Mesodermal cell (in vitro differentiated cells): ENCODE data around the gene SFRP4. TPM values are rescaled to one million over a fixed set of nuclear protein-coding genes. Genes with fewer than 3 reads are reported as not detected.
"Not testable (repeated sequence)": the region's sequence is repeated elsewhere in the genome, so short reads cannot be mapped to it uniquely, and the experiment has no call there.

Source experiments
- H3K27ac ChIP-seq: 2 replicates; pipeline ENCODE4 v1.7.0; 2013; ENCODE audit warnings: mild to moderate bottlenecking, low read depth, low read length, moderate library complexity; ENCODE audit not compliant: severe bottlenecking
- H3K36me3 ChIP-seq: 2 replicates; pipeline ENCODE4 v1.7.1; 2013; ENCODE audit warnings: mild to moderate bottlenecking, low read length, moderate library complexity; ENCODE audit not compliant: control insufficient read depth, insufficient read depth
- H3K4me1 ChIP-seq: one replicate; pipeline ENCODE4 v1.7.1; 2013; ENCODE audit warnings: mild to moderate bottlenecking, low read length; ENCODE audit not compliant: insufficient read depth, control insufficient read depth, poor library complexity, severe bottlenecking
- H3K4me3 ChIP-seq: 2 replicates; pipeline ENCODE4 v1.7.0; 2013; ENCODE audit warnings: low read length, control low read depth, mild to moderate bottlenecking; ENCODE audit not compliant: insufficient read depth, poor library complexity, severe bottlenecking; ENCODE audit errors: extremely low read depth
- H3K9me3 ChIP-seq: 2 replicates; pipeline ENCODE4 v1.7.1; 2013; ENCODE audit warnings: mild to moderate bottlenecking, low read length, moderate library complexity; ENCODE audit not compliant: control insufficient read depth
- WGBS, 2 experiments: methylation state at CpG; one replicate each; pipeline ENCODE4 v1.1.5; 2013; ENCODE audit warnings: missing lambda C conversion rate in 2 of 2; ENCODE audit not compliant: insufficient coverage in 2 of 2; 5-methylcytosine and 5-hydroxymethylcytosine counted together
- polyA plus RNA-seq, 2 experiments: library from polyadenylated mRNA; stranded (reverse); fragments of 50-300 nt; gene quantifications; one replicate each; pipeline ENCODE4 v1.2.3, GENCODE V29; 2013

Gene SFRP4
- polyA plus RNA-seq (2013, experiment 1 of 2): 1.5 TPM
- 0.71 TPM for polyA plus RNA-seq (2013, experiment 2 of 2)

- H3K36me3 ChIP-seq: no peaks in the 10 kb centered on the region
- no peaks in the 10 kb centered on the region for H3K9me3 ChIP-seq
- WGBS, 2 experiments: 1% methylated on average over 36 to 42 of the region's 46 CpGs
- no peaks in the 10 kb centered on the region for H3K4me1 ChIP-seq
- peak within 1 kb of the TSS; percentile 46 for H3K4me3 ChIP-seq
- H3K27ac ChIP-seq: peak within 1 kb of the TSS; percentile 30
Measured at GRCh38 chr7:37916673-37917660, at the start of gene SFRP4. SFRP4 (minus strand) TSS chr7:37916817; CDS start chr7:37916537, 280 bp downstream.

DNA sequence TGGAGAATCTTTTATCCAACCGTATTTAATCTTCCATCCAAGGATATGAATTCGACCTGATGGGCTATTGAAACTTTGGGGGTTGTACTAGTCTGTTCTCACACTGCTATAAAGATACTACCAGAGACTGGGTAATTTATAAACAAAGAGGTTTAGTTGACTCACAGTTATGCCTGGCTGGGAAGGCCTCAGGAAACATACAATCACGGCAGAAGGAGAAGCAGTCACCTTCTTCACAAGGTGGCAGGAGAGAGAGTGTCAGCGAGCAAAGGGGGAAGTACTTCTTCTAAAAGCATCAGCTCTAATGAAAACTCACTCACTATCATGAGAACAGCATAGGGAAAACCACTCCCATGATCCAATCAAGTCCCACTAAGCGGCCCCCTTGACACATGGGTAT lies 47.6 kb upstream of the SFRP4 start:
- no peaks in the 10 kb centered on the region for H3K4me1 ChIP-seq
- WGBS, 2 experiments: no CpG with 5 or more reads among the region's 5 CpGs
- H3K36me3 ChIP-seq: no peaks in the 10 kb centered on the region
- no peak overlapping the region for H3K4me3 ChIP-seq
- no peaks in the 10 kb centered on the region for H3K9me3 ChIP-seq
- no peak overlapping the region for H3K27ac ChIP-seq

- 86 to 87% methylated on average over 5 of the region's 5 CpGs for WGBS, 2 experiments
- Histone ChIP-seq H3K4me3 (no peak overlapping the region), H3K4me1 (no peaks in the 10 kb centered on the region), H3K27ac (no peak overlapping the region), H3K36me3 (no peaks in the 10 kb centered on the region), H3K9me3 (no peaks in the 10 kb centered on the region)
Measured at GRCh38 chr7:37961251-37961650, 44.6 kb upstream of the SFRP4 start.

DNA sequence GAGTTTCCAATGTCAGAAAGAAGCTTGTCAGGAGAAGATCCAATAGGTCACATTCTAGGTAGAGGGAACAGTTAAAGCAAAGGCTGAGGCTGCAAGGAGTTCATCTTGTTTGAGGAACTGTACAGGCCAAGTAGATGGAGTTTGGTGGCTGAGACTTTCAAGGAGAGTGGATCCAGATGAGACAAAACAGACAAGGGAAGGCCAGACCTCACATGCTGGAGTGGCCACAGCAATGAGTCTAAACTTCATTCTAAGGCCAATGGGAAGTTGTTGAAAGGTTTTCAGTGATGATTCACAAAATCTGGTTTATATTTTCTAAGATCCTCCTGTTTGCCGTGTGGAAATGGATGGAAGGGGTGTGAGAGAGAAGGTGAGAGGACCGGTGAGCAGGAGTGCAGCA lies 43.9 kb upstream of the SFRP4 start:
- H3K36me3 ChIP-seq: no peaks in the 10 kb centered on the region
- no peak overlapping the region for H3K4me3 ChIP-seq
- H3K9me3 ChIP-seq: no peaks in the 10 kb centered on the region
- H3K4me1 ChIP-seq: no peaks in the 10 kb centered on the region
- H3K27ac ChIP-seq: no peak overlapping the region
- WGBS, 2 experiments: 91 to 100% methylated on average over 1 to 2 of the region's 2 CpGs

DNA sequence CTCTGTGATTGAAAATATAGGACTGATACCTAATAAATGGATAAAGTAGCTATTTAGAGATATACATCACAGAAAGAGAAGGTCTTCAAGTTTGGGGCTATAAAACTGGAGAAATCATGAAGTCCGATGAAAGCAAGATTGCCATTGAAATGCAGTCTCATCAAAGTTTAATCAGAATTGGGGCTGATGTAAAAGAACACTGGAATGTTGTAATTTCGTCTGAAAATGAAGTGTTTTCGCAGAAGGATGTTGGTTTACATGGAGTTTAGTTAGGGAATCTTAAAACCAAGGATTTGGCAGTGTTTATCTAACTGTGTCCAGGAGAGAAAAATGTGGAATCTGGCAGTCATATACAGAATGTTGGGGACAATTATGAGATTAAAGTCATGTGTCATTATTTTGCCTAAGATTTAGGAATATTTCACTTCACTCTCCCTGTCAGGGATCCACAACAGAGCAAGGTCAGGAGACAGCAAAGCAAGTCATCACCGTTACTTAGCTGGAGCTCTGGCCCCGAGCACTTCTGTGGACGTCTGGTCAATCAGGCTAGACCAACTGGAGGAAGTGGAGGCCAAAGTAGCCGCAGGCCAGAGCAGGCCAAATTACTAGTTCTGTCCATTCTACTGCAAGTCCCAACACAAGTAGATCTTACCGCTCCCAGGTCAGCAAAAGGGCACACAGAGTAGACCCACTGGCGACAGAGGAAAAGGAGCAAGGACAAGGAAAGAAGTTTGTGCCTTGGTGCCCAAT lies 40.8 kb upstream of the SFRP4 start:
- H3K36me3 ChIP-seq: no peaks in the 10 kb centered on the region
- no peak overlapping the region for H3K27ac ChIP-seq
- no peak overlapping the region for H3K4me3 ChIP-seq
- H3K4me1 ChIP-seq: no peaks in the 10 kb centered on the region
- H3K9me3 ChIP-seq: no peaks in the 10 kb centered on the region
- 90% methylated on average over 8 to 9 of the region's 9 CpGs for WGBS, 2 experiments

- Histone ChIP-seq H3K9me3 (no peaks in the 10 kb centered on the region), H3K27ac (no peak overlapping the region), H3K36me3 (no peaks in the 10 kb centered on the region), H3K4me1 (no peaks in the 10 kb centered on the region), H3K4me3 (no peak overlapping the region)
Measured at GRCh38 chr7:37956791-37957190, 40.2 kb upstream of the SFRP4 start.

- no CpG with 5 or more reads among the region's 1 CpG for WGBS, 2 experiments
- H3K9me3 ChIP-seq, H3K36me3 ChIP-seq, H3K4me3 ChIP-seq, H3K27ac ChIP-seq, H3K4me1 ChIP-seq: not testable (repeated sequence)
Measured at GRCh38 chr7:37954217-37954616, 37.6 kb upstream of the SFRP4 start.

DNA sequence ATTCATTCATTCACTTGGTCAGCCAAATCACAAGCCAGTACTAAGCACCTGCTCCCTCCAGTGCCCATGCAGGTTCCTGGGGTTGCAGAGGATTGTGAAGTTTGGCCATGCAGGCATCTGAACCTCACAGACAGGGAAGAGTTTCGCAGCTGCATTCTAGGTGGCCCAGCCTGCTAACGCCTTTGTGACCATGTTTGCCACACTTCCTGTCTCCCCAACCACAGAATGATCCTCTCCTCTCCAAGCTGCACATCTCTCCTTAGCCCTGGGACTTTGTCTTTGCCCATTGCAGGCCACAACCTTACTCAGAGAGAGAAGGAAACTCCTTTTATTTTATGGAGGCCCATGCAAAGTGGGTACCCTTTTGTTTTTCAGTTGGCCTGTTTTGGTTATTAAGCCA lies 35.6 kb upstream of the SFRP4 start:
- Histone ChIP-seq H3K9me3 (no peaks in the 10 kb centered on the region), H3K27ac (no peak overlapping the region), H3K36me3 (no peaks in the 10 kb centered on the region), H3K4me3 (no peak overlapping the region), H3K4me1 (no peaks in the 10 kb centered on the region)
- 82 to 88% methylated on average over 2 of the region's 2 CpGs for WGBS, 2 experiments

DNA sequence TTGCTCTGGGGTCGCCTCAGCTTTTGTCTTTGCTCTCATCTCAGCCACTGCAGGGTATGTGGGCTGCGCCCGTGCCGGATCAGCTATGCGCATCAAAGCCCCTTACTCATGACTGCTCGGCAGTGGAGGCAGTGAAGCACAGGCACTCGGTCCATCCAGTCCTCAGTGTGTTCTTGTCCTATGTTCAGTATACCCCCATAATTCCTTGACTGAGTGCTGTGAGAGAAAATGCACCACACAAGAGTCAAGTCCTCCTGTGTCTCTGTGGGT lies 31.3 kb upstream of the SFRP4 start:
- WGBS, 2 experiments: 89 to 93% methylated on average over 7 of the region's 7 CpGs
- Histone ChIP-seq H3K4me1 (peaks cover 4% of the 10 kb centered on the region), H3K9me3 (no peaks in the 10 kb centered on the region), H3K36me3 (no peaks in the 10 kb centered on the region), H3K27ac (no peak overlapping the region), H3K4me3 (no peak overlapping the region)

DNA sequence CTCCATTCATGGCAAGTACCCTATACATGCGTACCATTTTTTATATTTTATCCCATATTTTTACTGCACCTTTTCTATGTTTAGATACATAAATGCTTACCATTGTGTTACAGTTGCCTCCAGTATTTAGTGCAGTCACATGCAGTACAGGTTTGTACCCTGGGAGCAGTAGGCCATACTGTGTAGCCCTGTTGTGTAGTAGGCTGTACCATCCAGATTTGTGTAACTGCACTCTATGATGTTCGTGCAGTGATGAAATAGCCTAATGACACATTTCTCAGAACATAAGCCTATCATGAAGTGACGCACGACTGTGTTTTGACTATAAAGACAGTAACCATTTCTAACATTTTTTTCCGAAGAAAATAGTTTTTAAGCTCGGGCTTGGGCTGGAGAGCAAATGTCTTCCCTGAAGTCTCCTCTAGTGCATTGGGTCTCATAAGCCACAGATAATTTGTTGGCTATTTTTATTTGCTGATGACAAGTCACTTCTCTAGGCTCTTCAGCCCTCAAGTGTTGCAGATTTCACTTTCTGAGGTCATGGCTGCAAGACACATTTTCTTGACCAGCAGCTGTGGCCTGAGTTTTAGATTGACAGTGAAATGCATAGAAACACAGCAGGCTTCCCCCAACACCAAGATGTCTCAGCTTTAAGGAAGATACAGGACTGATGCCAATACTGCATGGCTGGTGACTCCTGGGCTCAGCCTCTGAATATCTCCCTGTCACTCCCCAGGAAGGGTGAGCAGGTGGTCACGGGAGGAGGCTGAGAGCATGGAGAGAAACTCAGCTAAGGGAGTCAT lies 30.7 kb upstream of the SFRP4 start:
- H3K4me3 ChIP-seq: no peak overlapping the region
- H3K36me3 ChIP-seq: no peaks in the 10 kb centered on the region
- H3K27ac ChIP-seq: no peak overlapping the region
- peaks cover 8% of the 10 kb centered on the region for H3K4me1 ChIP-seq
- no peaks in the 10 kb centered on the region for H3K9me3 ChIP-seq
- WGBS, 2 experiments: 94 to 95% methylated on average over 4 to 5 of the region's 7 CpGs
